Erythroblast (primary cell): ENCODE measurements around the gene PPP2R5B.

ENCODE experiments used
- GATA1 ChIP-seq: IDR thresholded peaks from 2 replicates; pipeline ENCODE4 v1.6.1; 2011; ENCODE audit warnings: low read depth, mild to moderate bottlenecking, control low read depth, low read length, moderate library complexity
- POLR2A ChIP-seq: IDR thresholded peaks from 2 replicates; pipeline ENCODE4 v1.6.1; 2011; ENCODE audit warnings: mild to moderate bottlenecking, low read length

- TF ChIP-seq POLR2A (no peak), GATA1 (no peak)
These were observed 46.9 kb upstream of the PPP2R5B start for GRCh38 chr11:64877390-64878222.
